OCI-LY1 (cell line): Measurements from ENCODE around the gene SYNM.

Experiments
- H2AFZ ChIP-seq: fragments of 200-600 bp; sonication (generic), shearing (Covaris generic); 2 replicates; pipeline ENCODE4 v1.6.0; 2014; ENCODE audit warnings: antibody characterized with exemption, mild to moderate bottlenecking, low read length
- H3F3A ChIP-seq: fragments of 200-600 bp; sonication (generic), shearing (Covaris generic); 2 replicates; pipeline ENCODE4 v1.6.0; 2014; ENCODE audit warnings: mild to moderate bottlenecking, antibody characterized with exemption, low read length, moderate library complexity; ENCODE audit not compliant: insufficient read depth
- H3K27ac ChIP-seq: fragments of 200-600 bp; sonication (generic); 2 replicates; pipeline ENCODE4 v1.5.1; 2014; ENCODE audit warnings: low read length, mixed run types, mild to moderate bottlenecking, low read depth; ENCODE audit not compliant: poor library complexity, severe bottlenecking
- H3K27me3 ChIP-seq: fragments of 200-600 bp; sonication (generic); 2 replicates; pipeline ENCODE4 v1.6.0; 2014; ENCODE audit warnings: antibody characterized with exemption, mild to moderate bottlenecking, low read length, moderate library complexity; ENCODE audit not compliant: insufficient read depth
- H3K36me3 ChIP-seq: fragments of 200-600 bp; sonication (generic); 2 replicates; pipeline ENCODE4 v1.6.1; 2014; ENCODE audit warnings: mild to moderate bottlenecking, antibody characterized with exemption, low read length, moderate library complexity, mixed read lengths; ENCODE audit not compliant: insufficient read depth
- H3K4me1 ChIP-seq: fragments of 200-600 bp; sonication (generic); 2 replicates; pipeline ENCODE4 v1.5.1; 2014; ENCODE audit warnings: mild to moderate bottlenecking, low read length, moderate library complexity; ENCODE audit not compliant: insufficient read depth, severe bottlenecking
- H3K4me2 ChIP-seq: fragments of 200-600 bp; sonication (generic), shearing (Covaris generic); 2 replicates; pipeline ENCODE4 v1.6.1; 2014; ENCODE audit warnings: low read length
- H3K4me3 ChIP-seq: fragments of 200-600 bp; sonication (generic); 2 replicates; pipeline ENCODE4 v1.5.1; 2014; ENCODE audit warnings: low read length, low read depth, mild to moderate bottlenecking, mixed read lengths; ENCODE audit not compliant: poor library complexity, severe bottlenecking
- H3K79me2 ChIP-seq: fragments of 200-600 bp; shearing (Covaris generic); 2 replicates; pipeline ENCODE4 v1.6.1; 2016; ENCODE audit warnings: mixed run types, low read length, mixed read lengths; ENCODE audit not compliant: insufficient read depth
- H3K9ac ChIP-seq: fragments of 200-600 bp; sonication (generic), shearing (Covaris generic); 2 replicates; pipeline ENCODE4 v1.6.1; 2014; ENCODE audit warnings: mild to moderate bottlenecking, low read length, mixed read lengths
- H3K9me2 ChIP-seq: fragments of 200-600 bp; sonication (generic), shearing (Covaris generic); 2 replicates; pipeline ENCODE4 v1.6.1; 2014; ENCODE audit warnings: low read depth, mild to moderate bottlenecking, low read length, mixed read lengths
- H3K9me3 ChIP-seq: fragments of 200-600 bp; shearing (Covaris generic); 2 replicates; pipeline ENCODE4 v1.6.1; 2014; ENCODE audit warnings: low read length, mixed read lengths
- H4K20me1 ChIP-seq: fragments of 200-600 bp; sonication (generic), shearing (Covaris generic); 2 replicates; pipeline ENCODE4 v1.6.0; 2016; ENCODE audit warnings: mild to moderate bottlenecking, low read length; ENCODE audit not compliant: insufficient read depth
- EZH2 ChIP-seq: fragments of 200-600 bp; sonication (generic), shearing (Covaris generic); IDR thresholded peaks from 2 replicates; pipeline ENCODE4 v1.8.0; 2017; ENCODE audit warnings: borderline replicate concordance, mixed run types, mild to moderate bottlenecking, antibody characterized with exemption, low read length, moderate library complexity, mixed read lengths
- TF ChIP-seq, protein P1 (sequence below): fragments of 200-600 bp; sonication (generic), shearing (Covaris generic); IDR thresholded peaks from 2 replicates; pipeline ENCODE4 v1.5.1; 2017; ENCODE audit warnings: mild to moderate bottlenecking, antibody characterized with exemption, low read length, moderate library complexity, mixed read lengths

SYNM gene

DNA sequence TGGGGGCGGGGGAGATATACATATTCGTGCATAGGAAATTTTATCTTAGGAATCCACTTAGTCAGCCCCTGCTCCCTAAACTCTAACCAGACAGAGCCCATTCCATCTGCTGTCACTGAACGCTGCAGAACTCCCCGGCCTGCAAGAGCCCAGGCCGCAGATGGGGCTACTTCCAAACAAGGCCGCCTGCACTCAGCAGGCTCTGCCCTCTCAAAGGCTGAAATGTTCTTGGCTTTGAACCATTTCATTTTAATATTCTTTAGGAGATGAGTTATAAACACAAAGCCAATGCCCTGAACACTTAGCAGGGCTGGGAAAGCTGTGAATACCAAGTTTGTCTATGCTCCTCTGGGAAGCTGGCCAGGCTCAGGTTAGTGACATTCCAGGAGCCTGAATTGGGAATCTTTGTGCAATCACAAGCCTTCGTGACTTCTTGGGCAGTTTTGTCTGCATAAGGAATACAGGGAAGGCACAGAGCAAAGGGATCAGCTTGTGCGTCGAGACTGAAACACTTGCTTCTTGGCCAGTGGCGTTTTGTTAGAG, 65.0 kb downstream of the SYNM start:
- Histone ChIP-seq H3K36me3 (no peaks in the 10 kb centered on the region), H3K4me2 (no peak overlapping the region), H3K27ac (no peak overlapping the region), H2AFZ (no peak overlapping the region), H3K9me3 (no peaks in the 10 kb centered on the region), H3K27me3 (no peaks in the 10 kb centered on the region; the same call in 1 of the 2 replicates), H3F3A (no peaks in the 10 kb centered on the region), H3K9me2 (no peaks in the 10 kb centered on the region), H3K79me2 (no peaks in the 10 kb centered on the region), H3K4me3 (no peak overlapping the region), H3K4me1 (no peaks in the 10 kb centered on the region), H4K20me1 (no peaks in the 10 kb centered on the region), H3K9ac (no peak overlapping the region)
- TF ChIP-seq, protein P1, sequence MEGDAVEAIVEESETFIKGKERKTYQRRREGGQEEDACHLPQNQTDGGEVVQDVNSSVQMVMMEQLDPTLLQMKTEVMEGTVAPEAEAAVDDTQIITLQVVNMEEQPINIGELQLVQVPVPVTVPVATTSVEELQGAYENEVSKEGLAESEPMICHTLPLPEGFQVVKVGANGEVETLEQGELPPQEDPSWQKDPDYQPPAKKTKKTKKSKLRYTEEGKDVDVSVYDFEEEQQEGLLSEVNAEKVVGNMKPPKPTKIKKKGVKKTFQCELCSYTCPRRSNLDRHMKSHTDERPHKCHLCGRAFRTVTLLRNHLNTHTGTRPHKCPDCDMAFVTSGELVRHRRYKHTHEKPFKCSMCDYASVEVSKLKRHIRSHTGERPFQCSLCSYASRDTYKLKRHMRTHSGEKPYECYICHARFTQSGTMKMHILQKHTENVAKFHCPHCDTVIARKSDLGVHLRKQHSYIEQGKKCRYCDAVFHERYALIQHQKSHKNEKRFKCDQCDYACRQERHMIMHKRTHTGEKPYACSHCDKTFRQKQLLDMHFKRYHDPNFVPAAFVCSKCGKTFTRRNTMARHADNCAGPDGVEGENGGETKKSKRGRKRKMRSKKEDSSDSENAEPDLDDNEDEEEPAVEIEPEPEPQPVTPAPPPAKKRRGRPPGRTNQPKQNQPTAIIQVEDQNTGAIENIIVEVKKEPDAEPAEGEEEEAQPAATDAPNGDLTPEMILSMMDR: no peak
- TF ChIP-seq EZH2: no peak

DNA sequence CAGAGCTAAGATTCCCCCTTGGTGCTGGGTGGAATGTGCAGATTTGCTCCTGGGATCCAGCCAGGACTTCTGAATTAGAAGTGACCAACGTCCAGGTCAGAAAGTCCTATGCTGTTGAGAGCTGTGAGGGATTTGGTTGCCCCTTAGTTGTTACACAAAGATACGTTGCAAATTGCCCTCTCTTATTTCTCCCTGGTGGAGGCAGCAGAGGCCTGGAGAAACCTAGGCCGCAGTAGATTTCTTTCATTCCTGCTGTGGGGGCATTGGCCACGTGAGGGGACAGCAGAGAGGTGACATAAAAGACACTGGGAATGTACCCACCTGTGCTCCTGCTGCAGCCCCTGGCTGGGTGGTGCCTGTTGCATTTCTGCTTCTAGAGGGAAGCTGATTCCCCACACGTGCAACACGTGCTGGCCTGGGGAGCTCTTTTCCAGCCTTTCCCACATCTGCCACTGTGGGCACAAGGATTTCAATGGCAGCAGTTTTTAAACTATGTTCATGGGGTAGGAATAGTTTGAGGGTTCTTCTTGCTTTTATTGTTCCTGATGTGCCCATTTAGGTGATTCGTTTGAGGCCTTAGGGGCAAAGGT, 65.7 kb downstream of the SYNM start:
- Histone ChIP-seq H4K20me1 (no peaks in the 10 kb centered on the region), H3K9ac (no peak overlapping the region), H2AFZ (no peak overlapping the region), H3K9me3 (no peaks in the 10 kb centered on the region), H3K9me2 (no peaks in the 10 kb centered on the region), H3K27me3 (no peaks in the 10 kb centered on the region; the same call in 1 of the 2 replicates), H3K27ac (no peak overlapping the region), H3K79me2 (no peaks in the 10 kb centered on the region), H3K36me3 (no peaks in the 10 kb centered on the region), H3F3A (no peaks in the 10 kb centered on the region), H3K4me3 (no peak overlapping the region), H3K4me1 (no peaks in the 10 kb centered on the region), H3K4me2 (no peak overlapping the region)
- TF ChIP-seq EZH2: no peak
- TF ChIP-seq, protein P1: no peak

DNA sequence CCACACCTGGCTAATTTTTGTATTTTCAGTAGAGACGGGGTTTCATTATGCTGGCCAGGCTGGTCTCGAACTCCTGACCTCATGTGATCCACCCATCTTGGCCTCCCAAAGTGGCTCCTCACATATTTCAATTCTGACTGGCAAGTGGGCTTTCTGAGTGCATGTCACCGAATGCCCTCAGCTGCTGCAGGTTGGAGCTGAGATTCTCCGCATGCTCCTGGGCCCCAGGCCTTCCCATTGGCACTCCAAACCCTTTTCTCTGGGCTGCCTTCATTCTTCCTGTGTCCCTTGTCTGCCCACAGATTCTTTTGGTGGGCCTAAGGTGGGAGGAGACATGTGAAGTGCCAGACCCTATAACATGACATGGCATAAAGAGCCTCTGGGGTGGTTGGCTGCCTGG, 67.3 kb downstream of the SYNM start:
- TF ChIP-seq, protein P1: no peak
- TF ChIP-seq EZH2: no peak
- Histone ChIP-seq H3K36me3 (no peaks in the 10 kb centered on the region), H3K9me3 (no peaks in the 10 kb centered on the region)

More for the DNA sequence above, 67.3 kb downstream of the SYNM start:
- Histone ChIP-seq H3K4me2 (no peak overlapping the region), H3K4me1 (no peaks in the 10 kb centered on the region), H4K20me1 (no peaks in the 10 kb centered on the region), H3K4me3 (no peak overlapping the region), H3K27me3 (no peaks in the 10 kb centered on the region), H3K9me2 (no peaks in the 10 kb centered on the region), H3K27ac (no peak overlapping the region), H2AFZ (no peak overlapping the region), H3K9ac (no peak overlapping the region), H3K79me2 (no peaks in the 10 kb centered on the region), H3F3A (no peaks in the 10 kb centered on the region)
